Endothelial cell of umbilical vein (primary cell): ENCODE data around the gene KLHL26. TPM values are rescaled to one million over a fixed set of nuclear protein-coding genes. Genes with fewer than 3 reads are reported as not detected.

Experiments
- BruUV-seq: library from RNA; stranded (reverse); fragments of 400-500 nt; replicated peaks from 2 replicates; lab custom pipeline; 2021; lab: Mats Ljungman, UMichigan
- CTCF ChIA-PET: fragments of 300-600, 350-600 bp; sonication (Branson Sonifier 250); formaldehyde crosslinking; loops from one replicate; lab custom pipeline; 2021; ENCODE audit warnings: antibody characterized with exemption, inconsistent platforms; lab: Charles Lee
- POLR2A ChIA-PET: fragments of 300-600, 350-600 bp; sonication (Branson Sonifier 250); formaldehyde crosslinking; loops from one replicate; lab custom pipeline; 2021; ENCODE audit warnings: antibody characterized with exemption, inconsistent platforms; lab: Charles Lee
- DNase-seq: peaks from one replicate; pipeline ENCODE4 v3.0.0-alpha.2; 2011; ENCODE audit warnings: low read depth, low spot score
- FAIRE-seq: peaks from 2 replicates; lab custom pipeline; 2011; peaks lifted over from hg19 to GRCh38; lab: Jason Lieb, UNC
- H2AFZ ChIP-seq: 2 replicates; pipeline ENCODE4 v1.6.0; 2012; ENCODE audit warnings: low read depth, low read length, control low read depth, inconsistent platforms
- H3K27ac ChIP-seq: 2 replicates; pipeline ENCODE4 v1.5.1; 2011; ENCODE audit warnings: low read depth, mild to moderate bottlenecking, control low read depth, low read length, moderate library complexity; ENCODE audit not compliant: insufficient read depth
- H3K27me3 ChIP-seq, 2 experiments: 2 replicates each; pipeline versions ENCODE4 v1.6.0 to v1.6.1; 2011; ENCODE audit warnings: low read length in 2 of 2, mixed read lengths in 1 of 2; ENCODE audit not compliant: control insufficient read depth in 2 of 2, insufficient read depth in 2 of 2
- H3K36me3 ChIP-seq, 2 experiments: 2 replicates in 1 of 2; 3 replicates in 1 of 2; pipeline ENCODE4 v1.5.1; 2011; ENCODE audit warnings: low read length in 2 of 2, mild to moderate bottlenecking in 1 of 2, moderate library complexity in 1 of 2; ENCODE audit not compliant: control insufficient read depth in 2 of 2, insufficient read depth in 2 of 2; ENCODE audit errors: extremely low read depth in 1 of 2
- H3K4me1 ChIP-seq: 3 replicates; pipeline ENCODE4 v1.5.1; 2011; ENCODE audit warnings: mild to moderate bottlenecking, low read length; ENCODE audit not compliant: control insufficient read depth, insufficient read depth; ENCODE audit errors: extremely low read depth
- H3K4me2 ChIP-seq: 2 replicates; pipeline ENCODE4 v1.6.1; 2011; ENCODE audit warnings: low read length, control low read depth, mixed read lengths; ENCODE audit not compliant: insufficient read depth
- H3K4me3 ChIP-seq, 3 experiments: fragments of 200-600 bp in 1 of 3; sonication (generic), shearing (Covaris generic) in 1 of 3; replicated peaks in 1 of 3; 2 replicates each; pipeline ENCODE4 v1.5.1; 2011 to 2016; ENCODE audit warnings: control low read depth in 3 of 3, low read length in 3 of 3, mild to moderate bottlenecking in 2 of 3, inconsistent platforms in 1 of 3, low read depth in 1 of 3, moderate library complexity in 1 of 3; ENCODE audit not compliant: insufficient read depth in 1 of 3
- H3K79me2 ChIP-seq: 2 replicates; pipeline ENCODE4 v1.6.0; 2012; ENCODE audit warnings: low read length, inconsistent platforms; ENCODE audit not compliant: control insufficient read depth, insufficient read depth
- H3K9ac ChIP-seq: replicated peaks from 2 replicates; pipeline ENCODE3; 2011; ENCODE audit warnings: low read length, control low read depth; ENCODE audit not compliant: insufficient read depth; ENCODE audit errors: extremely low read depth
- H3K9me1 ChIP-seq: replicated peaks from 3 replicates; pipeline ENCODE4 v1.6.0; 2011; ENCODE audit warnings: mild to moderate bottlenecking, low read length; ENCODE audit not compliant: control insufficient read depth, insufficient read depth; ENCODE audit errors: extremely low read depth
- H3K9me3 ChIP-seq: replicated peaks from 2 replicates; pipeline ENCODE4 v1.5.1; 2012; ENCODE audit warnings: low read length, inconsistent platforms; ENCODE audit not compliant: control insufficient read depth, insufficient read depth
- H4K20me1 ChIP-seq: replicated peaks from 2 replicates; pipeline ENCODE3; 2011; ENCODE audit warnings: mild to moderate bottlenecking, low read length; ENCODE audit not compliant: control insufficient read depth, insufficient read depth; ENCODE audit errors: extremely low read depth
- CTCF ChIP-seq, 2 donors: IDR thresholded peaks; 1 replicate in 1 of 2; 2 replicates in 1 of 2; pipeline ENCODE4 v1.5.1; 2011; ENCODE audit warnings: low read length in 2 of 2, mild to moderate bottlenecking in 2 of 2, moderate library complexity in 2 of 2, control low read depth in 1 of 2, inconsistent platforms in 1 of 2, low read depth in 1 of 2; ENCODE audit not compliant: insufficient read depth in 1 of 2; ENCODE audit errors: extremely low read depth in 1 of 2
- EZH2 ChIP-seq: IDR thresholded peaks from 2 replicates; pipeline ENCODE4 v1.6.1; 2012; ENCODE audit warnings: borderline replicate concordance, low read depth, mild to moderate bottlenecking, moderate library complexity, low read length, inconsistent platforms; ENCODE audit not compliant: severe bottlenecking
- GATA2 ChIP-seq: IDR thresholded peaks from 2 replicates; pipeline ENCODE4 v1.7.0; 2011; ENCODE audit warnings: low read depth, mild to moderate bottlenecking, moderate library complexity, mixed read lengths, low read length; ENCODE audit not compliant: insufficient read length, insufficient read depth
- MAX ChIP-seq: IDR thresholded peaks from 2 replicates; pipeline ENCODE4 v1.6.1; 2011; ENCODE audit not compliant: insufficient read depth, insufficient read length
- MYC ChIP-seq: IDR thresholded peaks from one replicate; pipeline ENCODE4 v1.6.1; 2011; ENCODE audit warnings: mild to moderate bottlenecking, low read depth, low read length
- dilution Hi-C: fragments of 300-500 bp; cut with MboI; formaldehyde crosslinking; loops from one replicate; pipeline ENCODE4 v1.15.0; 2019; ENCODE audit warnings: low sequenced_read_pairs; ENCODE audit not compliant: extremely low pct_ligation_motif_present
- intact Hi-C: fragments of 100-400 bp; cut with micrococcal nuclease; formaldehyde crosslinking; loops from one replicate; pipeline ENCODE4 v1.10.0; 2022
- polyA plus RNA-seq, 4 experiments: library from polyadenylated mRNA; depleted of rRNA in 3 of 4; stranded (reverse) in 3 of 4; unstranded in 1 of 4; fragments of >200 nt; gene quantifications; 2 replicates each; pipeline versions ENCODE4 v1.2.1 to v1.2.3, GENCODE V29; 2011 to 2012; ENCODE audit warnings: missing spikeins in 1 of 4
- total RNA-seq: library from RNA; stranded (reverse); gene quantifications from 2 replicates; pipeline ENCODE4 v1.2.3, GENCODE V29; 2021

KLHL26 gene
- total and polyA plus RNA-seq, 2 donors (not counting 3 experiments of a cell fraction or from before 2014, with no cell fraction given): 2.4 to 6.2 TPM

GRCh38 chr19:18587561-18587960 is 49.3 kb upstream of the KLHL26 start:
- intact Hi-C loops (no loop called here), dilution Hi-C loops (no loop called here)
- DNase-seq (no peak), FAIRE-seq (no peak)
- H2AFZ ChIP-seq: peak overlapping the region; percentile 92
- ChIA-PET CTCF (interaction anchor here (1.2 to 3.4 kb wide), 12 partner anchors 8 to 352 kb away, joined by 3 to 24 read pairs (median 10); partner anchors contain the start of genes KXD1 and UBA52), POLR2A (no interaction called here)
- H3K27ac ChIP-seq: no peak overlapping the region
- no peaks in the 10 kb centered on the region for H3K27me3 ChIP-seq
- peaks cover 15% of the 10 kb centered on the region for H3K4me1 ChIP-seq
- H3K9me3 ChIP-seq: no peaks in the 10 kb centered on the region
- BruUV-seq: no TSS peak
- no peaks in the 10 kb centered on the region for H3K9me1 ChIP-seq
- TF ChIP-seq EZH2 (no peak), MAX (no peak), GATA2 (no peak), CTCF (IDR thresholded peaks at IDR 0.05; ENCODE audit: extremely low read depth in 1 of 2, insufficient read depth in 1 of 2, low read depth in 1 of 2, low read length in 2 of 2) (no peak), MYC (no peak)
- peaks cover 0 to 2% of the 10 kb centered on the region in 2 experiments for H3K36me3 ChIP-seq
- no peaks in the 10 kb centered on the region for H4K20me1 ChIP-seq
- no peak overlapping the region for H3K4me2 ChIP-seq
- no peaks in the 10 kb centered on the region for H3K79me2 ChIP-seq
- H3K4me3 ChIP-seq: no peak overlapping the region
- no peak overlapping the region for H3K9ac ChIP-seq
